Bronchial epithelial cell (primary cell): ENCODE results near the gene OTOA. TPM values are rescaled to one million over a fixed set of nuclear protein-coding genes. Genes with fewer than 3 reads are reported as not detected.

Experiments used
- DNase-seq: peaks from one replicate; pipeline ENCODE4 v3.0.0-alpha.2; 2010; ENCODE audit warnings: low read depth
- FAIRE-seq: peaks from 2 replicates; lab custom pipeline; 2011; peaks lifted over from hg19 to GRCh38; lab: Jason Lieb, UNC
- H3K27me3 ChIP-seq: 2 replicates; pipeline ENCODE4 v1.5.1; 2011; ENCODE audit warnings: low read length; ENCODE audit not compliant: control insufficient read depth, insufficient read depth
- H3K36me3 ChIP-seq: 2 replicates; pipeline ENCODE4 v1.5.1; 2011; ENCODE audit warnings: low read length; ENCODE audit not compliant: control insufficient read depth, insufficient read depth
- H3K4me3 ChIP-seq: 2 replicates; pipeline ENCODE4 v1.5.1; 2011; ENCODE audit warnings: mild to moderate bottlenecking, low read depth, low read length, control low read depth
- total RNA-seq: library from RNA; depleted of rRNA; stranded (reverse); fragments of >200 nt; gene quantifications from 2 replicates; pipeline ENCODE4 v1.2.1, GENCODE V29; 2014
- TF ChIP-seq, protein P1 (sequence below): IDR thresholded peaks from 2 replicates; pipeline ENCODE4 v1.5.1; 2011; ENCODE audit warnings: mild to moderate bottlenecking, moderate library complexity, low read length, control low read depth, inconsistent platforms; ENCODE audit not compliant: insufficient read depth, severe bottlenecking

Gene OTOA
- total RNA-seq, 1 donor from 2014 or later = not detected

GRCh38 chr16:21641916-21642315 is 21.9 kb upstream of the OTOA start:
- TF ChIP-seq, protein P1, sequence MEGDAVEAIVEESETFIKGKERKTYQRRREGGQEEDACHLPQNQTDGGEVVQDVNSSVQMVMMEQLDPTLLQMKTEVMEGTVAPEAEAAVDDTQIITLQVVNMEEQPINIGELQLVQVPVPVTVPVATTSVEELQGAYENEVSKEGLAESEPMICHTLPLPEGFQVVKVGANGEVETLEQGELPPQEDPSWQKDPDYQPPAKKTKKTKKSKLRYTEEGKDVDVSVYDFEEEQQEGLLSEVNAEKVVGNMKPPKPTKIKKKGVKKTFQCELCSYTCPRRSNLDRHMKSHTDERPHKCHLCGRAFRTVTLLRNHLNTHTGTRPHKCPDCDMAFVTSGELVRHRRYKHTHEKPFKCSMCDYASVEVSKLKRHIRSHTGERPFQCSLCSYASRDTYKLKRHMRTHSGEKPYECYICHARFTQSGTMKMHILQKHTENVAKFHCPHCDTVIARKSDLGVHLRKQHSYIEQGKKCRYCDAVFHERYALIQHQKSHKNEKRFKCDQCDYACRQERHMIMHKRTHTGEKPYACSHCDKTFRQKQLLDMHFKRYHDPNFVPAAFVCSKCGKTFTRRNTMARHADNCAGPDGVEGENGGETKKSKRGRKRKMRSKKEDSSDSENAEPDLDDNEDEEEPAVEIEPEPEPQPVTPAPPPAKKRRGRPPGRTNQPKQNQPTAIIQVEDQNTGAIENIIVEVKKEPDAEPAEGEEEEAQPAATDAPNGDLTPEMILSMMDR = no peak
- DNase-seq = no peak
- Histone ChIP-seq H3K27me3 (no peaks in the 10 kb centered on the region), H3K4me3 (no peak overlapping the region), H3K36me3 (no peaks in the 10 kb centered on the region)
- FAIRE-seq = no peak

GRCh38 chr16:21642861-21643260 is 20.9 kb upstream of the OTOA start:
- no peak overlapping the region for H3K4me3 ChIP-seq
- DNase-seq (no peak), FAIRE-seq (no peak)
- TF ChIP-seq, protein P1 = no peak
- no peaks in the 10 kb centered on the region for H3K36me3 ChIP-seq
- no peaks in the 10 kb centered on the region for H3K27me3 ChIP-seq

DNA sequence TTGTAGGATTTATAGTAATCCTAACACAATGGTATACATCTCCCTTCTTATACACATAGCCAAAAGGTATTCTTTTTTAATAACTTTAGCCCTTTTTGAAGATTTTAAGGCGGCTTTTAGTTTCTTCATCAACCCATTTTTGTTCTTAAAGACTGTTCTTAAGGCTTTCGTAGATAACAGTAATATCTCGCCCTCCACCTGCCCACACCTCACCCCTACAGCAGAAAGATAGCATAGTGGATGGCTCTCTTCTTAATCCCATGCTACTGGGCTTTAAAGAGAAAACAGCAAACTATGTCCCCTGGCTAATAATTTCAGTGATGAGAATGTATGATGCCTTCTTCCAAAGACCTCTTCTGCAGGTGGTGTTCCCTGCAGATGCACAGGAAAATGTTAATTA is 20.0 kb upstream of the OTOA start:
- FAIRE-seq = no peak
- Histone ChIP-seq H3K27me3 (no peaks in the 10 kb centered on the region), H3K36me3 (no peaks in the 10 kb centered on the region), H3K4me3 (no peak overlapping the region)
- TF ChIP-seq, protein P1 = no peak
- DNase-seq = no peak

DNA sequence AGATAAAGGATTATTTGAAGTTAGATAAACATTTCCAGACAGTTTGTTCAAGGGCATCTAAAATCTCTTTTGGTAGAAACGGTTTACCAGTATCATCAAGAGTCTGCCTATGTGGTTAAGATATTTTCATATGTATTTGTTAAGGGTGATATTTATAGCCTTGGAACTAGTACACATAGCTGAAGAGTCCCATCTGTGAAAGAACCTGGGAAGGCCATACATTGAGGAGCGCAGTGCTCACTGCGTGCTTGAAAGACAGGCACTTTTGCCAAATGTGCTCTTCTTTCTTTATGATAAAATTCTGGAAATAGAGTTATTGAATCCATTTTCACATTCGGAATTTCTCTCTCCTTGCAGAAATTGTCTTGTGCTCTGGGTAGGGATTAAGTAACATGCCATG is 19.1 kb upstream of the OTOA start:
- no peak for DNase-seq
- FAIRE-seq = no peak
- TF ChIP-seq, protein P1 = no peak

GRCh38 chr16:21645261-21645721 is 18.5 kb upstream of the OTOA start:
- H3K36me3 ChIP-seq = peaks cover 2% of the 10 kb centered on the region
- no peaks in the 10 kb centered on the region for H3K27me3 ChIP-seq
- no peak for FAIRE-seq
- DNase-seq = no peak
- TF ChIP-seq, protein P1 = no peak
- H3K4me3 ChIP-seq = no peak overlapping the region

More for the DNA sequence above, 19.1 kb upstream of the OTOA start:
- no peaks in the 10 kb centered on the region for H3K27me3 ChIP-seq
- H3K4me3 ChIP-seq = no peak overlapping the region
- peaks cover 2% of the 10 kb centered on the region for H3K36me3 ChIP-seq

- no peak for DNase-seq
- Histone ChIP-seq H3K27me3 (no peaks in the 10 kb centered on the region), H3K36me3 (peaks cover 2% of the 10 kb centered on the region), H3K4me3 (no peak overlapping the region)
- TF ChIP-seq, protein P1 = no peak
- FAIRE-seq = no peak
These were observed 17.7 kb upstream of the OTOA start for GRCh38 chr16:21646091-21646490.
